Hematopoietic multipotent progenitor cell treated with erythropoietin and hydrocortisone succinate and interleukin-3 and kit ligand, for 6 days (in vitro differentiated cells): ENCODE results near the gene LRRC45.

Experiments
- DNase-seq: peaks from one replicate; pipeline ENCODE4 v3.0.0-alpha.2; 2015

Gene LRRC45

GRCh38 chr17:82020572-82021106 is 2.5 kb upstream of the LRRC45 start:
- no peak for DNase-seq

- DNase-seq, result peak; percentile 85
Measured at GRCh38 chr17:82021107-82021899, 1.8 kb upstream of the LRRC45 start.

- no peak for DNase-seq
Measured at GRCh38 chr17:82021900-82022309, 1.2 kb upstream of the LRRC45 start.

GRCh38 chr17:82022310-82022980 is 660 bp upstream of the LRRC45 start, which contains the start of gene CENPX:
Gene CENPX, minus strand, starts transcription at chr17:82022878. Its CDS starts 17 bp downstream, at chr17:82022861.
- peak; percentile 36 for DNase-seq

GRCh38 chr17:82023447-82024241 is 539 bp downstream of the LRRC45 start:
- peak; percentile 62 for DNase-seq

- DNase-seq, result no peak
Measured at GRCh38 chr17:82024859-82025258, 1.8 kb downstream of the LRRC45 start.

- DNase-seq, result no peak
Measured at GRCh38 chr17:82025401-82026107, 2.4 kb downstream of the LRRC45 start.

- no peak for DNase-seq
Measured at GRCh38 chr17:82028246-82028645, 5.1 kb downstream of the LRRC45 start.

GRCh38 chr17:82028966-82029365 is 5.9 kb downstream of the LRRC45 start:
- no peak for DNase-seq

GRCh38 chr17:82029391-82029790 is 6.3 kb downstream of the LRRC45 start:
- DNase-seq, result no peak

- no peak for DNase-seq
Measured at GRCh38 chr17:82029990-82030469, 6.9 kb downstream of the LRRC45 start.

GRCh38 chr17:82030470-82031302 is 7.6 kb downstream of the LRRC45 start:
- DNase-seq, result peak; percentile 87

- peak; percentile 58 for DNase-seq
Measured at GRCh38 chr17:82031303-82031884, 8.3 kb downstream of the LRRC45 start, which contains the start of gene RAC3. Gene RAC3, plus strand, starts transcription at chr17:82031678. Its CDS starts 84 bp downstream, at chr17:82031762.

GRCh38 chr17:82031885-82032627 is 9.0 kb downstream of the LRRC45 start:
- peak; percentile 47 for DNase-seq

GRCh38 chr17:82033359-82034085 is 10.4 kb downstream of the LRRC45 start:
- DNase-seq, result no peak

- DNase-seq, result no peak
Measured at GRCh38 chr17:82034371-82035011, 11.4 kb downstream of the LRRC45 start.

GRCh38 chr17:82035488-82035887 is 12.4 kb downstream of the LRRC45 start:
- no peak for DNase-seq

GRCh38 chr17:82035956-82036633 is 13.0 kb downstream of the LRRC45 start:
- DNase-seq, result no peak
